A549 (cell line): ENCODE results near the gene RNASE8. TPM values are rescaled to one million over a fixed set of nuclear protein-coding genes. Genes with fewer than 3 reads are reported as not detected.

ENCODE experiments used
- ATAC-seq, 2 experiments: fragments of 200-7000 bp in 1 of 2; fragments of >200 bp in 1 of 2; cut with Nextera tagmentation in 1 of 2; cut with Tn5 transposase in 1 of 2; 3 replicates each; pipeline versions ENCODE4 v1.8.0 to v1.9.1; 2018 to 2020; ENCODE audit warnings: mild to moderate bottlenecking in 1 of 2, moderate library complexity in 1 of 2
- CTCF ChIA-PET: fragments of 300-600 bp; sonication (Branson Sonifier 250); formaldehyde crosslinking; extraction: SDS; loops from one replicate; lab custom pipeline; 2021; ENCODE audit warnings: antibody characterized with exemption, inconsistent platforms; lab: Yijun Ruan, JAX
- POLR2A ChIA-PET: fragments of 350-600 bp; formaldehyde crosslinking; extraction: SDS; loops from one replicate; lab custom pipeline; 2021; ENCODE audit warnings: antibody characterized with exemption, inconsistent platforms; lab: Yijun Ruan, JAX
- DNase-seq, 2 experiments: peaks; one replicate each; pipeline versions ENCODE4 v3.0.0 to v3.0.0-alpha.2; 2011 to 2016; ENCODE audit warnings: low read depth in 1 of 2, low spot score in 1 of 2
- FAIRE-seq: peaks from 2 replicates; lab custom pipeline; 2011; peaks lifted over from hg19 to GRCh38; lab: Jason Lieb, UNC
- H3K27ac ChIP-seq, 2 experiments: fragments of >200 bp; sonication (Bioruptor Twin); formaldehyde crosslinking; 3 replicates each; pipeline ENCODE4 v1.5.1; 2016 to 2017
- H3K4me1 ChIP-seq: fragments of >200 bp; sonication (Bioruptor Twin); formaldehyde crosslinking; 3 replicates; pipeline ENCODE4 v1.6.1; 2016
- H3K4me2 ChIP-seq: fragments of >200 bp; sonication (Bioruptor Twin); formaldehyde crosslinking; 3 replicates; pipeline ENCODE4 v1.6.1; 2016
- H3K4me3 ChIP-seq: fragments of >200 bp; sonication (Bioruptor Twin); formaldehyde crosslinking; 3 replicates; pipeline ENCODE4 v1.5.1; 2016
- H3K9me3 ChIP-seq: fragments of >200 bp; sonication (Bioruptor Twin); formaldehyde crosslinking; 3 replicates; pipeline ENCODE4 v1.6.1; 2016
- CBX8 ChIP-seq: fragments of 200-600 bp; sonication (generic); IDR thresholded peaks from 2 replicates; pipeline ENCODE4 v1.6.1; 2016
- EHF ChIP-seq: fragments of 250-450 bp; sonication (Bioruptor Pico); IDR thresholded peaks from 2 replicates; pipeline ENCODE4 v1.5.0; 2020; ENCODE audit warnings: mild to moderate bottlenecking
- EHMT2 ChIP-seq: fragments of 200-600 bp; sonication (generic); IDR thresholded peaks from 2 replicates; pipeline ENCODE4 v1.6.1; 2016; ENCODE audit warnings: antibody characterized with exemption, low read depth, mild to moderate bottlenecking, moderate library complexity
- FOSB ChIP-seq: fragments of 250-450 bp; sonication (Bioruptor Pico); IDR thresholded peaks from 2 replicates; pipeline ENCODE4 v1.5.0; 2020; ENCODE audit warnings: mild to moderate bottlenecking, moderate library complexity
- GATA3 ChIP-seq: IDR thresholded peaks from 2 replicates; pipeline ENCODE4 v1.6.1; 2012; ENCODE audit warnings: borderline replicate concordance
- HOXA7 ChIP-seq: fragments of 250-450 bp; sonication (Bioruptor Pico); IDR thresholded peaks from 2 replicates; pipeline ENCODE4 v1.5.0; 2020; ENCODE audit warnings: mild to moderate bottlenecking, moderate library complexity
- JUN ChIP-seq, 2 experiments: fragments of >200 bp; sonication (Bioruptor Twin); formaldehyde crosslinking; IDR thresholded peaks; 2 replicates in 1 of 2; 3 replicates in 1 of 2; pipeline ENCODE4 v1.6.1; 2016 to 2017
- KDM1A ChIP-seq: fragments of 200-600 bp; sonication (generic); IDR thresholded peaks from 2 replicates; pipeline ENCODE4 v1.6.1; 2016; ENCODE audit warnings: low read depth, mild to moderate bottlenecking
- MYC ChIP-seq: IDR thresholded peaks from 2 replicates; pipeline ENCODE4 v1.6.1; 2012; ENCODE audit warnings: mild to moderate bottlenecking, inconsistent platforms, low read length, improper control_type of control experiment, borderline replicate concordance
- NR3C1 ChIP-seq: fragments of >200 bp; sonication (Bioruptor Twin); formaldehyde crosslinking; IDR thresholded peaks from 3 replicates; pipeline ENCODE4 v1.6.1; 2017
- PHF8 ChIP-seq: fragments of 200-600 bp; sonication (generic); IDR thresholded peaks from 2 replicates; pipeline ENCODE4 v1.6.1; 2016; ENCODE audit warnings: low read depth, mild to moderate bottlenecking, antibody characterized with exemption, moderate library complexity, borderline replicate concordance
- RARB ChIP-seq: fragments of 250-450 bp; sonication (Bioruptor Pico); IDR thresholded peaks from 2 replicates; pipeline ENCODE4 v1.8.0; 2021; ENCODE audit warnings: mild to moderate bottlenecking, moderate library complexity
- SMC3 ChIP-seq: fragments of >200 bp; sonication (Bioruptor Twin); formaldehyde crosslinking; IDR thresholded peaks from 3 replicates; pipeline ENCODE4 v1.6.1; 2018; ENCODE audit warnings: inconsistent platforms
- WGBS: methylation state at CpG from one replicate; pipeline ENCODE4 v1.1.6; 2017; ENCODE audit errors: missing lambda C conversion rate; 5-methylcytosine and 5-hydroxymethylcytosine counted together
- polyA plus RNA-seq, 4 experiments: library from polyadenylated mRNA; depleted of rRNA in 3 of 4; stranded (reverse); fragments of >200 nt; fragmentation: RNase III in 1 of 4; extraction: RNeasy Plus Mini Kit Qiagen cat#74134 plus additional on column Dnase treatment in 1 of 4; gene quantifications; 2 replicates in 3 of 4; 3 replicates in 1 of 4; pipeline ENCODE4 v1.2.3, GENCODE V29; 2011 to 2017
- TF ChIP-seq, protein P1 (sequence below): IDR thresholded peaks from 2 replicates; pipeline ENCODE4 v1.6.1; 2012
- TF ChIP-seq, protein P2 (sequence below): fragments of 450-650 bp; IDR thresholded peaks from 2 replicates; pipeline ENCODE4 v1.6.1; 2014; ENCODE audit warnings: antibody characterized with exemption

The RNASE8 gene
- polyA plus RNA-seq, 2 of the 4 experiments (the other 2 are of a cell fraction), result not detected

DNA sequence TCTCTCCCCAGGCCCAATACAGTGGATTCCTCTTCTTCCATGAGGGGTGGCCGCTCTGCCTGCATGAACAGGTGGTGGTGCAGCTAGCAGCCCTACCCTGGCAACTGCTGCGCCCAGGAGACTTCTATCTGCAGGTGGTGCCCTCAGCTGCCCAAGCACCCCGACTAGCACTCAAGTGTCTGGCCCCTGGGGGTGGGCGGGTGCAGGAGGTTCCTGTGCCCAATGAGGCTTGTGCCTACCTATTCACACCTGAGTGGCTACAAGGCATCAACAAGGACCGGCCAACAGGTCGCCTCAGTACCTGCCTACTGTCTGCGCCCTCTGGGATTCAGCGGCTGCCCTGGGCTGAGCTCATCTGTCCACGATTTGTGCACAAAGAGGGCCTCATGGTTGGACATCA is 16.3 kb downstream of the RNASE8 start:
- CTCF ChIA-PET, result interaction anchor here (1.3 to 15.5 kb wide), 3 partner anchors 18 to 77 kb away, joined by 4 to 369 read pairs (median 100); partner anchors contain the start of genes TMEM253 and ZNF219
- no peak for DNase-seq
- Histone ChIP-seq H3K4me3 (no peak overlapping the region), H3K27ac (no peak overlapping the region)
- 85% methylated on average over 5 of the region's 9 CpGs for WGBS
- TF ChIP-seq SMC3, result no peak
- TF ChIP-seq, all 56 proteins: peak for 0
- Histone ChIP-seq H3K4me1 (peaks cover 18% of the 10 kb centered on the region), H3K9me3 (no peaks in the 10 kb centered on the region), H3K4me2 (no peak overlapping the region)
- POLR2A ChIA-PET, result no interaction called here
- ATAC-seq, result no peak
- FAIRE-seq, result no peak

DNA sequence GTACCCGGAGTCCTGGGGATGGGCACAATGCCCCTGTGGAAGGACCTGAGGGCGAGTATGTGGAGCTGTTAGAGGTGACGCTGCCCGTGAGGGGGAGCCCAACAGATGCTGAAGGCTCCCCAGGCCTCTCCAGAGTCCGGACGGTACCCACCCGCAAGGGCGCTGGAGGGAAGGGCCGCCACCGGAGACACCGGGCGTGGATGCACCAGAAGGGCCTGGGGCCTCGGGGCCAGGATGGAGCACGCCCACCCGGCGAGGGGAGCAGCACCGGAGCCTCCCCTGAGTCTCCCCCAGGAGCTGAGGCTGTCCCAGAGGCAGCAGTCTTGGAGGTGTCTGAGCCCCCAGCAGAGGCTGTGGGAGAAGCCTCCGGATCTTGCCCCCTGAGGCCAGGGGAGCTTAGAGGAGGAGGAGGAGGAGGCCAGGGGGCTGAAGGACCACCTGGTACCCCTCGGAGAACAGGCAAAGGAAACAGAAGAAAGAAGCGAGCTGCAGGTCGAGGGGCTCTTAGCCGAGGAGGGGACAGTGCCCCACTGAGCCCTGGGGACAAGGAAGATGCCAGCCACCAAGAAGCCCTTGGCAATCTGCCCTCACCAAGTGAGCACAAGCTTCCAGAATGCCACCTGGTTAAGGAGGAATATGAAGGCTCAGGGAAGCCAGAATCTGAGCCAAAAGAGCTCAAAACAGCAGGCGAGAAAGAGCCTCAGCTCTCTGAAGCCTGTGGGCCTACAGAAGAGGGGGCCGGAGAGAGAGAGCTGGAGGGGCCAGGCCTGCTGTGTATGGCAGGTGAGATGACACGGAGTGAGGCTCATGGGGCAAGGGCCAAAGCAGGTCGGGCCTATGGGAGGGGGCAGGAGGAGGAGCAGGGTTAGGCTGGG is 17.0 kb downstream of the RNASE8 start:
- Histone ChIP-seq H3K9me3 (no peaks in the 10 kb centered on the region), H3K4me3 (no peak overlapping the region), H3K4me1 (peaks cover 11% of the 10 kb centered on the region), H3K4me2 (no peak overlapping the region), H3K27ac (no peak overlapping the region)
- ChIA-PET POLR2A (no interaction called here), CTCF (interaction anchor here (0.6 to 15.5 kb wide), 6 partner anchors 9 to 1398 kb away, joined by 3 to 369 read pairs (median 4); partner anchors contain the start of genes TMEM253 and ZNF219)
- 89% methylated on average over 20 of the region's 26 CpGs for WGBS
- no peak for TF ChIP-seq CBX8
- DNase-seq, result no peak
- no peak for FAIRE-seq
- no peak for ATAC-seq

DNA sequence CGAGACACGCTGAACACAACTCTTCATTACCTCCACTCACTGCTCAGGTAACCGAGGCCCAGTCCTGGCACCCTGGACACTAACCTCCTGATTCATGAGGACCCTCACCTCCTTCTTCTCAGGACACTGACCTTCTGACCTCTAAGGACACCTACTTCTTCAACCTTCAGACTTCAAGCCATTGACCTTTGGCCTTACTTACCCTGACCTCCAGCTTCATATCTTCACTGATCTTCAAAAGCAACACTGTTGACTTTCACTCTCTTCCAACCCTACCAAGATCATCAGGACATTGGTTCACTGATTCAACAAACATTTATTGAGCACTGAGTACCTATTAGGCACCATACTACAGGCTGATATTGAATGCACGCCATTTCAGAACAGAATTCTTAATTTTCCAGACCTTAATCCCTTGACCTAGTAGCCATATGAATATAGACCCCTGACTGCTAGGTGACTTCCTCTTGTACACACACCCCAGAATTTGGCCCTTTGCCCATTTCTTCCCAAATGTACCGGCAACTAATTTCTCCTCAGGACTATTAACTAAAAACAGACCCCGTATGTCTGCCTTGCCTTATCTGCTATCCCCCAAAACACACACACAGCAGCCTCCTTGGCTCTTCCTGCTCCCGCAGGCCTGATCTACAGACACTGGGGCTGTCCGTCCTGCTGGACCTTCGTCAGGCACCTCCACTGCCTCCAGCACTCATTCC is 18.3 kb downstream of the RNASE8 start:
- ChIA-PET POLR2A (no interaction called here), CTCF (interaction anchor here (6.6 to 15.5 kb wide), 2 partner anchors 16 to 26 kb away, joined by 100 to 369 read pairs; partner anchors contain the start of genes TMEM253 and ZNF219)

DNA sequence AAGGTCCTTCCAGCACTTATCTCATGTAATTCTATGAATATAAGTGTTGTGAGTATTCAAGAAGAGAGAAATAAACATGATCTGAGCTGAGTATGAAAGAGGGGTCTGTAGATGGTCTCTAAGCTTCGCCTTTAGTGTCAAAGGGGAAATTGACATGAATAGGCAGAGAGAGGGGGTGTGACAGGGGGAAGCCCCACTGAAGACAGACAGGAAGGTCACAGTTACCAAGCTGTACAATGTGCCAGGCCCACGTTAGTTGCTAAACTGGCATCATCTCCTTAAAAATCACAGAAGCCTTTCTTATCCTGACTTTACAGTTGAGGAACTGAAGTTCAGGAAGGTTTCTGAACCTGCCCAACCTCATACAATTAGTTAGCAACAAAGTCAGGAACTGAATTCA is 20.1 kb downstream of the RNASE8 start:
- Histone ChIP-seq H3K9me3 (no peaks in the 10 kb centered on the region), H3K4me3 (no peak overlapping the region), H3K27ac (no peak overlapping the region), H3K4me1 (no peaks in the 10 kb centered on the region), H3K4me2 (no peak overlapping the region)
- ATAC-seq, result no peak
- CTCF ChIA-PET, result interaction anchor here (3.3 to 15.5 kb wide), 3 partner anchors 10 to 27 kb away, joined by 16 to 369 read pairs (median 191); partner anchors contain the start of genes TMEM253 and ZNF219
- POLR2A ChIA-PET, result interaction anchor here (1.1 kb wide), 1 partner anchor 9 kb away, joined by 3 read pairs; no protein-coding TSS in a partner anchor
- 89% methylated on average over 2 of the region's 2 CpGs for WGBS
- no peak for FAIRE-seq
- DNase-seq, result no peak
- TF ChIP-seq, protein P1, sequence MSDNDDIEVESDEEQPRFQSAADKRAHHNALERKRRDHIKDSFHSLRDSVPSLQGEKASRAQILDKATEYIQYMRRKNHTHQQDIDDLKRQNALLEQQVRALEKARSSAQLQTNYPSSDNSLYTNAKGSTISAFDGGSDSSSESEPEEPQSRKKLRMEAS, result no peak
- TF ChIP-seq KDM1A (no peak), EHMT2 (no peak)
- TF ChIP-seq, protein P2, sequence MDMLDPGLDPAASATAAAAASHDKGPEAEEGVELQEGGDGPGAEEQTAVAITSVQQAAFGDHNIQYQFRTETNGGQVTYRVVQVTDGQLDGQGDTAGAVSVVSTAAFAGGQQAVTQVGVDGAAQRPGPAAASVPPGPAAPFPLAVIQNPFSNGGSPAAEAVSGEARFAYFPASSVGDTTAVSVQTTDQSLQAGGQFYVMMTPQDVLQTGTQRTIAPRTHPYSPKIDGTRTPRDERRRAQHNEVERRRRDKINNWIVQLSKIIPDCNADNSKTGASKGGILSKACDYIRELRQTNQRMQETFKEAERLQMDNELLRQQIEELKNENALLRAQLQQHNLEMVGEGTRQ, result no peak

More for the DNA sequence above, 18.3 kb downstream of the RNASE8 start:
- TF ChIP-seq RARB (CRISPR knock-in tag), result no peak
- no peak for TF ChIP-seq GATA3
- TF ChIP-seq MYC, result no peak
- TF ChIP-seq PHF8, result no peak
- no peak for TF ChIP-seq EHF (CRISPR knock-in tag)
- no peak for TF ChIP-seq HOXA7
- DNase-seq, result no peak
- no peak overlapping the region for H3K4me2 ChIP-seq
- no peak overlapping the region for H3K27ac ChIP-seq
- no peak overlapping the region for H3K4me3 ChIP-seq
- H3K9me3 ChIP-seq, result no peaks in the 10 kb centered on the region
- 93% methylated on average over 9 of the region's 9 CpGs for WGBS
- no peak for ATAC-seq
- peaks cover 9% of the 10 kb centered on the region for H3K4me1 ChIP-seq
- no peak for FAIRE-seq

DNA sequence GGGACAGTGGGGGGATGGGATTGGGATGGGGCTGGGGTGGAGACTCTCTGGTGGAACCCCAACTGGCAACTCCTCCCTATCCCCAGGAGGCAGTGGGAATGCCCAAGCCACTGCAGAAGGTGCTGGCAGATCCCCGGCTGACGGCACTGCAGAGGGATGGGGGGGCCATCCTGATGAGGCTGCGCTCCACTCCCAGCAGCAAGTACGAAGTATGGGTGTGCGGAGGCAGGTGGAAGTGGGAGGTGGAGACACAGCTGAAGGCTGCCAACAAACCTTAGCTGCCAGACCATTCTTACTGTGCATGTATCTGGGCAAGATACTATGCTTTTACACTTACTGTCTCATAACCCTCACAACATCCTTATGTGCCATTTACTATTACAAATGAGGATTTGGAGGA is 20.7 kb downstream of the RNASE8 start:
- Histone ChIP-seq H3K4me3 (no peak overlapping the region), H3K4me2 (no peak overlapping the region), H3K4me1 (no peaks in the 10 kb centered on the region), H3K27ac (no peak overlapping the region), H3K9me3 (no peaks in the 10 kb centered on the region)
- ChIA-PET POLR2A (no interaction called here), CTCF (interaction anchor here (3.3 to 15.5 kb wide), 3 partner anchors 11 to 27 kb away, joined by 16 to 369 read pairs (median 191); partner anchors contain the start of genes TMEM253 and ZNF219)
- FAIRE-seq (no peak), ATAC-seq (no peak), DNase-seq (no peak)
- 98% methylated on average over 5 of the region's 5 CpGs for WGBS
- TF ChIP-seq FOSB (CRISPR knock-in tag) (no peak), JUN (IDR thresholded peaks at IDR 0.05) (no peak), NR3C1 (no peak), CBX8 (no peak)
